Raji (cell line): ENCODE data around the gene TIAM1.

Experiments
- POLR2A ChIP-seq: IDR thresholded peaks from 2 replicates; pipeline ENCODE4 v1.6.1; 2011; ENCODE audit warnings: low read depth, low read length, control low read depth; ENCODE audit not compliant: insufficient read depth

Gene TIAM1

DNA sequence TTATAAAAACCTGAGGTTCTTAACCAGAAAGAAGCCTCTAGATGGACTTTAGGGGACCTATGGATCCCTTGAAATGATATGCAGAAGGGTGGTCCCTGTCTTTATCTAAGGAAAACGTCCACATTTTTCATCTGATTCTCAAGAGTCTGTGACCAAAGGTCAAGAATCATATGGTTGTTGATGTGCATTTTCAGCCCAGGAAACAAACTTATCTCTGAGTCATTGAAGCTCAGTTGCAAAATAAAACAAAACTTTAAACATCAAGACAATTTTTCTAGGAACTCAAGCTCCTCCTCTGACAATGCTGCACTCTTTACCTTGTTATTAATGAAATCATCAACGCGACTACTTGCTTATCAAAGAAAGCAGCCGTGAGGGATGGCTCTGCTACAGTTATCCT lies 83.3 kb downstream of the TIAM1 start:
- TF ChIP-seq POLR2A: no peak

DNA sequence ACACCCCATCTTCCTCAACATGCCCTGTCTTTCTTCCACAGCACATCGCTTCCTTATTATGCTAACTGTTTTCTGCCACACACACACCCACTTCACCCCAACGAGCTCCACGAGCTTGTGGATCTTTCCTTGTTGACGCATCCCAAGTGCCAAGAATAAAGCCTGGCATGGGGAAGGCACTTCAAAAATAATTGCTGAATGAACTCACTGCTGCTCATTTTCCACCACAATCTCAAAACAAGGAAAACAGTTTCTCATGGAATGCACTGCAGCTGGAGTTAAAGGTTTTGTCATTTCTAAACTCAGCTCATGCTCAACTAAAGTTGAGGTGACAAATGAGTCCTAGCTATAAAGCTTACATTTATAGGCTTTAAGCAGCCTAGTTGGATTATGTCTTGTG lies 86.0 kb downstream of the TIAM1 start:
- no peak for TF ChIP-seq POLR2A

DNA sequence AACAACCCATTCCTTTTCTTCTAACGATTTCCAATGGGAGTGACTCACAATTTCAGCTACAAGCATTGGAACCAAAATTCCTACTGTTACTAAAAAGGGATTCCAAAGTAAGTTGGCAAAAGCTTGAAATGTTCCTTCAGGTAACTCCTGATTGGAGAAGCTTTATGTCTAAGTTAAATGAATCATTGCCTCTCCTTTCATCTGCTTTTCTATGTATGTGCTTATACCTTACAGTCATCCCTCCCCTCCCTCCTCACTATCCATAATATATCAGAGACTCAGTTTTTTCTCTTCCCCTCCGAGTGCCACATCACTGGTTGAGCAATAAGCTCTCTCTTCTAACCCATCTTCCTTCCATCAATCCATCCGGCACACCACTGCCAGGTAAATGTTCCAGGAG lies 86.8 kb downstream of the TIAM1 start:
- TF ChIP-seq POLR2A: no peak

DNA sequence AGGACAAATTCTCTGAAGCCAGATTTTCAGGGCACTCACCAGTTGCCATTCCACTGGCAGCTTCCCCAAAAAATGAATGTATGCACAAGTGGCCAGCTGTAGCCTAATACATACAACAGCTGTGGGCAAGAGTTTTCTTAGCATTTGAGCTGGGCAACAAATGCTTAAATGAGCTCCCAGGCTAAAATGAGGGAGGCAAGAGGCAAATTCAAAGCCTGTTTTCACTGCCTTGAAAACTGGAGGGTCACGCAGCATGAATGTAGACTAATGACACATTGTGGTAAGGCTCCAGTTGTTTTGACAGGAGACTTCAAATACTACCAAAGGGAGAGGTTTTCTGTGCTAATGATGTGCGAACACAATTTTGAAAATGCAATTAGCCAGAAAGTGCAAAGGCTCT lies 88.2 kb downstream of the TIAM1 start:
- no peak for TF ChIP-seq POLR2A

DNA sequence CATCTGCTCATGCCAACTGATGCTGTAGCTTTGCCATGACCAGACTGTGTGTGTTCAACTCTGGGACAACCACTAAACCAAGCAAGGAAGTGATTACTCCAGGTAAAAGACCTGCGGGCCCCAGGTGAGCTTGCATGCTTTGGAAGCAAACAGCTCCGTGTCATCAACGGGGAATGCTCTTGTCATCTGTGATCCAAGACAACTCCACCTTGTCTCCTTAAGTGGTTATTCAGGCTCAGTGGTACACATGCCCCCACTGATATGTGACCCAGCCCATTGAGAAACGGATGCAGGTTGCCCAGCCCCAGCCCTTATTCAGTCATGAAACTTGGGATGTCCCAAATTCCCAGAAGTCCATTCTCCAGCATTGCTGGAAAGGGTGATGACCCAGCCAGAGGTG lies 89.0 kb downstream of the TIAM1 start:
- TF ChIP-seq POLR2A: no peak

DNA sequence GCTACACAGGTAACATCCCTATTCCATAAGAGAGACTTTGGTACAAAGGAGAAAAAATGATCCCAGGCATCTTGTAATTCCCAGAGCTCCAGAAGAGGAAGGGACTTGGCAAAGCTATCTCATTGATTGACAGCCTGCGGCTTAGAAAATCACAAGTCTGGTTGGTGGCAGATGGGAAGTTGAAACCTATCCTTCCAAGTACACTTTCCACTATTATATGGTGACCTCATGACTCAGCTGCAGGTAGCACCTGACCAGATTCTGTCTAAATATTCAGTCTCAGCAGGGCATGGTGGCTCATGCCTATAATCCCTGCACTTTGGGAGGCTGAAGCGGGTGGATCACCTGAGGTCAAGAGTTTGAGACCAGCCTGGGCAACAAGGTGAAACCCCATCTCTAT lies 89.9 kb downstream of the TIAM1 start:
- TF ChIP-seq POLR2A: no peak

DNA sequence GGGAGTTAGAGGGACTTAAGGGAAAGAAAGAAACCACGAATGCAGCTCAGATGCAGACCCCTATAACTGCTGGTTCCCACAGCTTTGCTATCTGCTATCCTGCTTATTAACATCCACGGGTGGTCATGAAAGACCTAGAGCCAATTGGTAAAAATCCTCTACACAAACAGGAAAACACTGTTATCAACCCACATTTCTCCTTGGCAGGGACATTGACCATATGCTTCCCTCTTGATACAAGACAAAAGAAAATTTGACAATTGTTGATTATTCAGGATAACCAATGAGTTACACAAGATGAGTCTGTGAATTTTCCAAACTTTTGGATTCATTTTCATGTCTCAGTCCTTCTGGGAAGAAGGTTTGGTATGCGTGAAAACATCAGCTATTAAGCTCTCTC lies 90.4 kb downstream of the TIAM1 start:
- TF ChIP-seq POLR2A: no peak

DNA sequence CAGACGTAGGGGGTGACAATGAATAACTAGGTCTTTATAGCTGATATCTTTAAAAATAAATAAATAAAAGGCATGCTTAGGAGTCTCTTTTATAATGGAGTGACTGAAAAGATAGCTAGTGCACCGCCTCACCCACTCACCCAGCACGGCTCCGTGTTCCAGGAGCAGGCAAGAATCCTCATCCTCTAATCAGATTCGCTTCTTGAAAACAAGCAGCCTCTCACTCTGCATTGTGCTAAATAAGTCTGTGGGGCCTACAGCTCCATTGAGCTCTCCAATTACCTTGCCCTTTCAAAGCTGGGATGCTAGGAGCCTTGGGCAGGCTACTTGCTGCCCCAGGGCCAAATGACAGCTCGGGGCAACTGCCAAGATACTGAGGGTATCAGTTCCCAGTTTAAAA lies 91.5 kb downstream of the TIAM1 start:
- TF ChIP-seq POLR2A: no peak

DNA sequence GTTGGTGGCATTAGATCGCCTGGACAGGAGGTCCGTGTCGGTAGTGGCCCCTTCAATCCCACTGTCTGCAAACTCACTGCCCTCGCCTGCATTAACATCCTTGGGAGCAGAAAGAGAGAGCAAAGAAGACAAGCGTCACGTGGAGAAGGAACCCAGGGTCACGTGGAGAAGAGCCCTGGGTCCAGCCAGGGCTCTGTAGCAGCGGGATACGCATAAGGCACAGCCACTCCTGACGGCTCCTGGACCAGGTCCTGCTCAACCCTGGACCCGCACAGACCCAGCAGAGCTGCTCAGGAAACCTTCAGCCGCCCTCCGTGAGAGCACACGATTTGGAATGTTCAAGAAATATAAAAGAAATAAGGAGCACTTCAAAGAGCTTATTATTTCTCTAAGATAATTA lies 92.0 kb downstream of the TIAM1 start:
- TF ChIP-seq POLR2A: no peak

DNA sequence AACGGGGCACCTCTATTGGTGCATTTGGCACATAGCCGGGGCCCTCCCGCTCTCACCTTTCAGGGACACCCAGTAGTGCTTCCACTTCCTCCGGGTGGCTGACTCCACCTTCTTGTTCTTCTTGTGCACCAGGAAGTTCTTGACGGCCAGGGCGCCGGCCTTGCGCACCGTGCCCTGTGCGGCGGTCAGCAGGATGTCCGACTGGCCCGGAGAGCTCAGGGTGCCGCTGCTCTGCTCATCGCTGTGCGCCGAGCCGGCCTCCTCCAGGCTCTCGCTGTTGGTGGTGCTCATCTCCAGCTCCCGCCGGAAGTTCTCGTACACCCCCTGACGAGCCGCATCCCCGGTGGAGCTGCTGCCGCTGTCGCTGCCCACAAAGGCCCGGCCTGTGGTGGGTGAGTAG lies 92.4 kb downstream of the TIAM1 start:
- TF ChIP-seq POLR2A: no peak

DNA sequence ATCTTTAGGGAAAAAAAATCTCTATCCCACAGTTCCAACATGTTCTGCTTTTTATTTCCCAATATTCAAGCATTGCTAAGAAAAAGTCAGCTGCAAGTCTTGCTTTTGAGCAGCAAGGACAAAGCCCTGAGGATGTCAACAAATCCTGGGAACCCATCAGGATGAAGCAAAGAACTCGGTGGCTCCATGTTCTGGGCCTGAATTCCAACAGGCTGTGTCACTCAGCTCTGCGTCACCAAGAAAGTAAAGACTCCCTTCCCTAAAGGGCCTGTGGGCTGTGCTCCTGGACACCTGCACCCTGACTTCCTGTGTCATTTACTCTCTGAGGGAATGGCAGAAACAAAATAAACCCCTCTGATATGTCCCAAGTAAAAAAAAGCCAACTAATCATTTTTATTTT lies 95.5 kb downstream of the TIAM1 start:
- TF ChIP-seq POLR2A: no peak

DNA sequence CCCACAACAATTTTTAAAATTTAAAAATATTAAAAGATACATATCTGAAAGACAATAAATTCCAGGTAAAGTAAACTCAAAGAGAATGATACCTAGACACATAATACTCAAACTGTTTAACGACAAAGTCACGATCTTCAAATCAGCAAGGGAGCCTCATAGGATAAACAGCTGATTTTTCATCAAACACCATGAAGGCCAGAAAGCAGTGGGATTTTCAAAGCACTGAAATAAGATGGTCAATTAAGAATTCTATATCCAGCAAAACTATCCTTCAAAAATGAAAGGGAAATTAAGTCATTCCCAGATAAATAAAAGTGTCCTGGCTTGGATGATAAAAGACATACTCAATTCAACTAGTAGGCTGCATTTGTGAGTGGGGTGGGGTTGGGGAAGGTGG lies 100.5 kb downstream of the TIAM1 start:
- TF ChIP-seq POLR2A: no peak

DNA sequence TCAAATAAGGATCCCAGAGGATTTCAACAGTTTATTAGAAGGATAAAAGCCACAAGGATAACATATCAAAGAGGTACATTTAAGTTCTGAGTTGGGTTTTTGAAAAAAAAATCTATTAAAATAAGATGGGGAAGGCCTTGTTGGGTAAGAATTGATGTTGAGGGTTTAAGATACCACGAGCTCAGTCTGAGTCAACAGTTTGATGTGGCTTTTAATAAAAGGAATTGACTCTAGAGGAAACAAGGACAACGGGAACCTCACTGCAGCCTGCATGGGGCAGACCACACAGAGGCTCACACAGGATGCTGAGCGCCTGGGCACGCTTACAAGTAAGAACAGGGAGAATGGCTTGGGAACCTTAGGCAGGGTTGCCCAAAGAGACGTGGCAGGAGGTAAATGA lies 107.5 kb downstream of the TIAM1 start:
- TF ChIP-seq POLR2A: no peak

DNA sequence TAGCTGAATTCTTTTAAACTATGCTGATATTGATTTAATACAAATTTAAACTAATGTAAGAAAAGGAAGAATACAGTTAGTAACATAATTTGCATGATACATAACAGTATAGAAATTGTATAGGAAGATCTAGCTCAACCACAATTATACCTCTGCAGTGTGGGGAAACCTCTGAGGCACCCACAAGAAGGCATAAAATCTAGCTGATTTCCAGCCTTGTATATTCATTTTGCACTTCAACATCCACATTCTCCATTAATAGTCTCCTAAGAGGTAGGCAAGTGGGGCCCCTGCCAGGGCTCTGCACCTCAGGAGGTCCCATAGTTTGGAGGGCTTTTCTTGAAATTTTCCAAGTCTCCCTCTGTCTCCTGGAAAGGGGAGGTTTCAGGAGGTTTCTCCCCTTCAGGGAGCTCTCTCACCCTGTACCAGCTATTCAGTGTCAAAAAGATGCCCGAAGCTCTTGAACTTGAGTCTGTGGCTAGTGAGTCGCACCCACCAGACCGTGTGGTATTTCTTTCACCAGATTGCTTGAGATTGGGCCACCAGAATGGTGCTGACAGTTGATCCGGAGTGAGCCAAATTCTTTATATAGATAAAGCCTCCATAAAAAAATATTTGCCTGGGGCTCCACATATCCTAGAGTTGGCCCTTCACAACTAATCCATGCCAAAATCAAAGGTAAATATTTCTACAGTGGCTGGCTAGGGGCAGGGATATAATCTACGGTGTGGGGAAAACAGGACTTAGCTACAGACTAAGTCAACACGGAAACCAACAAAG lies 108.2 kb downstream of the TIAM1 start:
- TF ChIP-seq POLR2A: no peak

DNA sequence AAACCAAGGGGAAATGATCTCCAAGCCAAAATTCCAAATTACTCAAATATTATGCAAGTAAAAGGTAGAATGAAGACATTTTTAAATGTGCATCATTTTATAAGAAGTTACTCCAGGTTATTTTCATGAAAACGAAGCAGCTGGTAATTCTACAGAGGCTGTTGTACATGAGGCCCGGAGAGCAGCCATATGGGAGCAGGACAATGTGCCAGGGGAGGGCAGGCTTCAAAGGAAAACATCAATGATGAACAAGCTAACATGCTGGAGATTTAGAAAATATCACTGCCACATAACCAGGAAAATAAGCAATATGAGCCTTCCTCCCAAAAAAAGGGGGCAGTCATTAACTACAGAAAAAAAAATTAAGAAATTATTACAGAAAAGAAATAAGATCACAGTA lies 109.1 kb downstream of the TIAM1 start:
- TF ChIP-seq POLR2A: no peak

DNA sequence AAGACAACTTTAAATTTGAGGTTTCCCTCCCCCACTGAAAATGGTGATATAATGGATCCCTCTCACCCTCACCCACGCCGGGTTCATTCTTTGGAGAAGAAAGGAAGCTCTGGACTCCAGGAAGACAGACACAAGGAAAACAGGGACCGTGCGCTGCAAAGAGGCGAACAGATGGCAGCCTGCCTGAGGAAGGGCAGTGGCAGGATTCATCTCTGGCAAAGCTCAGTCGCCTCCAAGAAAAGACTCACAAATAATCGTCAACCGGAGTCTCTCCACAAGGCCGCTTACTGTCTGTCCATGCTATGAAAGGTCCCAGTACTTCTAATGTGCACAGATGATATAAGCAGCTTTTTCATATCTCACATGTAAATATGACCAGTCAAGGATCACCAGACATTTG lies 110.3 kb downstream of the TIAM1 start:
- TF ChIP-seq POLR2A: no peak

DNA sequence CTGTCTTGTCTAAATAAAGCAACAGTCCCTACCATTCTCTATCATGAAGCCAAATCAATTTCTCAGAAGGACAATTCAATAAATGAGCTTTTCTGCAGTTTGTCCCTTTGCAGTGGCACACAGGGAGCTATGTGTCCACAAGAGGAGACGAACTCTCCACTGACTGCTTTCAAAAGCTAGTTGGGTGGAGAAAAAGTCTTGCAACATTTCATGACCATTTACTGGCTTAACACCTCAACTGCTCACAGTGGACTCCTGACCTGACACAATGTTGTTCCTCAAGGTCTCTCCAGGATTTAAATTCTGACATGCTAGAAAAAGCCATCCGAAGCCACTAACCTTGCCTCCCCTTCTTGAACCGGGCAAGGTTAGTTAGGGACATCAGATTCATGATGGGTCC lies 111.7 kb downstream of the TIAM1 start:
- no peak for TF ChIP-seq POLR2A
